ENCODE measurements around the gene ARVCF. TPM values are rescaled to one million over a fixed set of nuclear protein-coding genes. Genes with fewer than 3 reads are reported as not detected.

Gene ARVCF
- total and polyA plus RNA-seq, 9 of the 15 experiments (the other 6 are each of a cell fraction or from before 2014, with no cell fraction given), result 0.03 to 97.4 (median 15.6) TPM

- TF ChIP-seq ZBTB12 (CRISPR knock-in tag; IDR thresholded peaks at IDR 0.05) (peak; percentile 15; the same call in 1 of the 2 replicates), IFI16 (CRISPR knock-in tag; IDR thresholded peaks at IDR 0.05) (peak; percentile 70), GATAD2B (IDR thresholded peaks at IDR 0.05; ENCODE audit: borderline replicate concordance) (no peak), NR2F6 (CRISPR knock-in tag; IDR thresholded peaks at IDR 0.05) (peak; percentile 92; the same call in 1 of the 2 replicates), RFX1 (IDR thresholded peaks at IDR 0.05) (no peak), FOXM1 (IDR thresholded peaks at IDR 0.05; ENCODE audit: low read depth) (no peak), FOXM1 (CRISPR knock-in tag; IDR thresholded peaks at IDR 0.05; ENCODE audit: low read depth) (no peak), ZNF561 (CRISPR knock-in tag; conservative IDR thresholded peaks at IDR 0.05) (peak; percentile 34; the same call in 1 of the 2 replicates), ATF1 (CRISPR knock-in tag; IDR thresholded peaks at IDR 0.05) (no peak), ATF1 (tag; IDR thresholded peaks at IDR 0.05) (peak; percentile 86), NRF1 (conservative IDR thresholded peaks at IDR 0.05 in 1 of 2, IDR thresholded peaks at IDR 0.05 in 1 of 2) (no peak), ZNF23 (CRISPR knock-in tag; IDR thresholded peaks at IDR 0.05) (peak; percentile 47; the same call in 1 of the 2 replicates), PBX2 (CRISPR knock-in tag; IDR thresholded peaks at IDR 0.05; ENCODE audit: low read depth) (no peak), PBX2 (tag; conservative IDR thresholded peaks at IDR 0.05; ENCODE audit: low read depth) (peak; percentile 52), BRCA1 (IDR thresholded peaks at IDR 0.05) (no peak), BRCA1 (CRISPR knock-in tag; IDR thresholded peaks at IDR 0.05) (no peak), CHD1 (IDR thresholded peaks at IDR 0.05; ENCODE audit: low read length) (peak; percentile 100), SMAD1 (IDR thresholded peaks at IDR 0.05; ENCODE audit: low read depth, low read length, partially characterized antibody) (no peak), MYBL2 (IDR thresholded peaks at IDR 0.05; ENCODE audit: low read depth) (no peak), MYBL2 (CRISPR knock-in tag; IDR thresholded peaks at IDR 0.05; ENCODE audit: borderline replicate concordance) (no peak), NR2C2 (CRISPR knock-in tag; IDR thresholded peaks at IDR 0.05) (no peak), NR2C2 (tag; IDR thresholded peaks at IDR 0.05) (no peak), LARP7 (IDR thresholded peaks at IDR 0.05) (no peak), ZNF212 (CRISPR knock-in tag; IDR thresholded peaks at IDR 0.05) (peak; percentile 73), EGR1 (conservative IDR thresholded peaks at IDR 0.05) (no peak), ESRRB (CRISPR knock-in tag; IDR thresholded peaks at IDR 0.05; ENCODE audit: borderline replicate concordance) (no peak), PPARD (CRISPR knock-in tag; IDR thresholded peaks at IDR 0.05) (0 out of 2 replicates have a peak, but pooled peaks have one; percentile 57), ZFP30 (CRISPR knock-in tag; IDR thresholded peaks at IDR 0.05; ENCODE audit: borderline replicate concordance) (peak; percentile 43; the same call in 1 of the 2 replicates), DPF2 (IDR thresholded peaks at IDR 0.05) (no peak)
These were observed 4.9 kb upstream of the ARVCF start (continued) for GRCh38 chr22:20021196-20022181.

All from K562 (cell line).